Stomach (tissue), 4 donors: ENCODE data around the gene UBXN11.

Experiments used
- CTCF ChIP-seq, 7 experiments: fragments of 450-650 bp in 4 of 7; fragments of 200-600 bp in 3 of 7; sonication (generic) in 3 of 7; IDR thresholded peaks; one replicate each; pipeline ENCODE4 v1.5.1; 2016 to 2019; ENCODE audit warnings: antibody characterized with exemption in 7 of 7, control low read depth in 2 of 7, mild to moderate bottlenecking in 1 of 7
- EP300 ChIP-seq: sonication (generic); formaldehyde crosslinking; IDR thresholded peaks from one replicate; pipeline ENCODE4 v1.6.1; 2017; ENCODE audit warnings: antibody characterized with exemption
- POLR2A ChIP-seq, 4 donors: fragments of 450-650 bp; IDR thresholded peaks; one replicate each; pipeline ENCODE4 v1.6.1; 2016; ENCODE audit warnings: antibody characterized with exemption in 4 of 4, control low read depth in 2 of 4, mild to moderate bottlenecking in 1 of 4, moderate library complexity in 1 of 4
- POLR2AphosphoS5 ChIP-seq, 3 donors: sonication (generic); formaldehyde crosslinking; IDR thresholded peaks; one replicate each; pipeline ENCODE4 v1.6.1; 2016; ENCODE audit warnings: antibody characterized with exemption in 3 of 3

- TF ChIP-seq CTCF (IDR thresholded peaks at IDR 0.05) (no peak), POLR2AphosphoS5 (IDR thresholded peaks at IDR 0.05) (no peak), POLR2A (IDR thresholded peaks at IDR 0.05) (no peak), EP300 (no peak)
Measured at GRCh38 chr1:26293911-26294463, 12.4 kb downstream of the UBXN11 start.
